HG03342 (cell line): Measurements from ENCODE around the gene PLEKHF1.

Experiments used
- ATAC-seq: cut with Tn5 transposase; IDR thresholded peaks from one replicate; pipeline ENCODE4 v1.9.1; 2021; ENCODE audit warnings: mild to moderate bottlenecking, moderate library complexity; ENCODE audit not compliant: unreplicated experiment

PLEKHF1 gene

DNA sequence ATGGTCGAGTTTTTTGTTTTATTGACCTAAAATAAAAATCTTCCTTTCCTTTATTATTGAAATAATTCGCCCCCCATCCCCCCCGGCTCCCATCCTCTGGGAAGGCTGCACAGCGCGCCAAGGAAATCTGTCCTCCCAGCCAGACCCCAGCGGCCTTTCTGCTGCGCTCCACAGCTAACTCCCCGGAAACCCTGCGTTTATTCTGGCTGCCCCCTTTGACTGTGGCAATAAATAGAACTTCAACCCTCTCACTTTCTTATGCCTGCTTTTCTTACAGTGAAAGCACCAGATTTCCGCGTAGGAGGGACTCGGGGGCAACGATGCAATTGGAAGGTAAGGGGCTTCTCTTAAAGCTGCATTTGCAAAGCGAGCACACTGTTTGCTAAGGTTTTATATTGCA is 59.5 kb downstream of the PLEKHF1 start:
- no peak for ATAC-seq
